Measurements from ENCODE around the gene TTYH3.

DNA sequence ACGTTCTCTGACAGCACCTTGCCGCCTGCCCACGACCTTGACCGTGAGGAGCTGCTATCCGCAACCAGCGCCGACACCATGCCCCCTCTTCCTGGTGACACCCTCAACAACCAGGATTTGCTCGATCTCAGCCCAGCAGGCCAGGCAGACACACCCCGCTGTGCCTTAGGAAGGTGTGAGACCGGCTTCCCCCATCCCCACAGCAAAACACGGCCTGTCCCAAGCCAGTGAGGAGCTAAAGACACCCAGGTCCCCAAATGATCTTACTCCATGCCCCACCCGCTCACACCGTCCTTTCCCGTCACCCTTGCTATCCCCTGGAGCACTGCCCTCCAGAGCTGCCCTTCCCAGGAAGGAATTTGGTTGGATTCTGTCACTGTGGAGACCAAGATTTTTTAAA, 21.3 kb upstream of the TTYH3 start:
- TF ChIP-seq, protein P1, sequence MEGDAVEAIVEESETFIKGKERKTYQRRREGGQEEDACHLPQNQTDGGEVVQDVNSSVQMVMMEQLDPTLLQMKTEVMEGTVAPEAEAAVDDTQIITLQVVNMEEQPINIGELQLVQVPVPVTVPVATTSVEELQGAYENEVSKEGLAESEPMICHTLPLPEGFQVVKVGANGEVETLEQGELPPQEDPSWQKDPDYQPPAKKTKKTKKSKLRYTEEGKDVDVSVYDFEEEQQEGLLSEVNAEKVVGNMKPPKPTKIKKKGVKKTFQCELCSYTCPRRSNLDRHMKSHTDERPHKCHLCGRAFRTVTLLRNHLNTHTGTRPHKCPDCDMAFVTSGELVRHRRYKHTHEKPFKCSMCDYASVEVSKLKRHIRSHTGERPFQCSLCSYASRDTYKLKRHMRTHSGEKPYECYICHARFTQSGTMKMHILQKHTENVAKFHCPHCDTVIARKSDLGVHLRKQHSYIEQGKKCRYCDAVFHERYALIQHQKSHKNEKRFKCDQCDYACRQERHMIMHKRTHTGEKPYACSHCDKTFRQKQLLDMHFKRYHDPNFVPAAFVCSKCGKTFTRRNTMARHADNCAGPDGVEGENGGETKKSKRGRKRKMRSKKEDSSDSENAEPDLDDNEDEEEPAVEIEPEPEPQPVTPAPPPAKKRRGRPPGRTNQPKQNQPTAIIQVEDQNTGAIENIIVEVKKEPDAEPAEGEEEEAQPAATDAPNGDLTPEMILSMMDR (IDR thresholded peaks at IDR 0.05), result no peak
- TF ChIP-seq POLR2A (IDR thresholded peaks at IDR 0.05), result no peak

Data from right lobe of liver (tissue), 4 donors.